ENCODE data around the gene BRSK1.

GRCh38 chr19:55284405-55285058 is 735 bp downstream of the BRSK1 start:
- TF ChIP-seq POLR2AphosphoS5 (IDR thresholded peaks at IDR 0.05; ENCODE audit: borderline replicate concordance, low read depth, low read length) (no peak), EZH2 (IDR thresholded peaks at IDR 0.05) (no peak)

Measured in SK-N-MC (cell line).